K562 (cell line): ENCODE results near the gene ATF6B. TPM values are rescaled to one million over a fixed set of nuclear protein-coding genes. Genes with fewer than 3 reads are reported as not detected.

Source experiments
- ATAC-seq: fragments of 200-7000 bp; cut with Tn5 transposase; 3 replicates; pipeline ENCODE4 v1.9.1; 2020; ENCODE audit warnings: moderate library complexity
- BruUV-seq: library from RNA; stranded (reverse); fragments of 400-500 nt; replicated peaks from 2 replicates; lab custom pipeline; 2021; lab: Mats Ljungman, UMichigan
- CTCF ChIA-PET: fragments of 300-600 bp; formaldehyde crosslinking; extraction: SDS; loops from one replicate; lab custom pipeline; 2021; ENCODE audit warnings: low intra/inter-chr PET ratio; lab: Yijun Ruan, JAX
- POLR2A ChIA-PET: fragments of 300-600, 350-650 bp; sonication (Branson Sonifier 250); formaldehyde crosslinking; extraction: SDS; loops from one replicate; lab custom pipeline; 2021; ENCODE audit warnings: antibody characterized with exemption, inconsistent platforms; lab: Yijun Ruan, JAX
- DNase-seq, 4 experiments: peaks; one replicate each; pipeline versions ENCODE4 v3.0.0 to v3.0.0-alpha.2; 2011 to 2018; ENCODE audit warnings: low spot score in 3 of 4, mixed read lengths in 3 of 4; ENCODE audit errors: extremely low read depth in 1 of 4
- FAIRE-seq: peaks from 2 replicates; lab custom pipeline; 2011; peaks lifted over from hg19 to GRCh38; lab: Jason Lieb, UNC
- H2AFZ ChIP-seq: 2 replicates; pipeline ENCODE4 v1.6.0; 2011; ENCODE audit warnings: low read depth, low read length, control low read depth, inconsistent platforms
- H3K27ac ChIP-seq: fragments of 200-600 bp; 3 replicates; pipeline ENCODE4 v1.8.0; 2011; ENCODE audit warnings: low read depth, mild to moderate bottlenecking, control low read depth, inconsistent platforms, low read length, moderate library complexity, mixed read lengths; ENCODE audit errors: extremely low read depth
- H3K27me3 ChIP-seq, 2 experiments: fragments of 300-600 bp in 1 of 2; 2 replicates in 1 of 2; 3 replicates in 1 of 2; pipeline versions ENCODE4 v1.6.0 to v1.8.0; 2011; ENCODE audit warnings: inconsistent platforms in 2 of 2, low read length in 2 of 2, mild to moderate bottlenecking in 1 of 2, mixed read lengths in 1 of 2, moderate library complexity in 1 of 2; ENCODE audit not compliant: control insufficient read depth in 2 of 2, insufficient read depth in 2 of 2
- H3K36me3 ChIP-seq: fragments of 300-600 bp; 3 replicates; pipeline ENCODE4 v1.8.0; 2011; ENCODE audit warnings: mild to moderate bottlenecking, low read length, inconsistent platforms; ENCODE audit not compliant: control insufficient read depth, insufficient read depth
- H3K4me1 ChIP-seq, 2 experiments: fragments of 200-600 bp in 1 of 2; replicated peaks in 1 of 2; 2 replicates in 1 of 2; 3 replicates in 1 of 2; pipeline versions ENCODE4 v1.5.1 to v1.8.0; 2011; ENCODE audit warnings: inconsistent platforms in 2 of 2, low read length in 2 of 2, mild to moderate bottlenecking in 1 of 2, mixed read lengths in 1 of 2, moderate library complexity in 1 of 2; ENCODE audit not compliant: control insufficient read depth in 2 of 2, insufficient read depth in 2 of 2
- H3K4me2 ChIP-seq: 2 replicates; pipeline ENCODE4 v1.6.1; 2011; ENCODE audit warnings: low read length, control low read depth, inconsistent platforms, mixed read lengths; ENCODE audit not compliant: insufficient read depth
- H3K4me3 ChIP-seq: fragments of 200-600 bp; sonication (generic), shearing (Covaris generic); 2 replicates; pipeline ENCODE4 v1.5.1; 2016; ENCODE audit warnings: control low read depth, inconsistent platforms
- H3K79me2 ChIP-seq: fragments of 200-600 bp; 3 replicates; pipeline ENCODE4 v1.8.0; 2011; ENCODE audit warnings: low read length, inconsistent platforms; ENCODE audit not compliant: control insufficient read depth, insufficient read depth
- H3K9ac ChIP-seq, 2 experiments: 2 replicates each; pipeline versions ENCODE4 v1.6.0 to v1.6.1; 2011; ENCODE audit warnings: low read depth in 2 of 2, low read length in 2 of 2, control low read depth in 1 of 2, inconsistent platforms in 1 of 2, mild to moderate bottlenecking in 1 of 2, mixed read lengths in 1 of 2; ENCODE audit not compliant: insufficient read depth in 1 of 2
- H3K9me1 ChIP-seq: one replicate; pipeline ENCODE4 v1.6.0; 2011; ENCODE audit warnings: inconsistent platforms, mild to moderate bottlenecking, low read length, moderate library complexity; ENCODE audit not compliant: control insufficient read depth, insufficient read depth
- H3K9me3 ChIP-seq: replicated peaks from 2 replicates; pipeline ENCODE4 v1.5.1; 2011; ENCODE audit warnings: low read depth, low read length, inconsistent platforms; ENCODE audit not compliant: control insufficient read depth, insufficient read depth
- H4K20me1 ChIP-seq: replicated peaks from 2 replicates; pipeline ENCODE4 v1.6.1; 2011; ENCODE audit warnings: low read length, inconsistent platforms, mixed read lengths; ENCODE audit not compliant: control insufficient read depth, insufficient read depth
- CTCF ChIP-seq, 3 experiments: IDR thresholded peaks in 2 of 3; conservative IDR thresholded peaks in 1 of 3; 2 replicates each; pipeline ENCODE4 v1.5.1; 2011 to 2012; ENCODE audit warnings: low read length in 3 of 3, mild to moderate bottlenecking in 3 of 3, control low read depth in 2 of 3, improper control_type of control experiment in 1 of 3, inconsistent platforms in 1 of 3, low read depth in 1 of 3, mixed read lengths in 1 of 3, moderate library complexity in 1 of 3; ENCODE audit not compliant: insufficient read depth in 2 of 3
- CXXC5 ChIP-seq: fragments of 250-450 bp; sonication (Bioruptor Pico); IDR thresholded peaks from 2 replicates; pipeline ENCODE4 v1.8.0; 2022; ENCODE audit warnings: inconsistent platforms, mild to moderate bottlenecking, moderate library complexity
- E2F1 ChIP-seq: sonication (generic); formaldehyde crosslinking; IDR thresholded peaks from 2 replicates; pipeline ENCODE4 v1.8.1; 2023; ENCODE audit warnings: mild to moderate bottlenecking, missing genetic modification reagents, moderate library complexity
- EGR1 ChIP-seq: fragments of 450-650 bp; conservative IDR thresholded peaks from 2 replicates; pipeline ENCODE4 v1.6.1; 2017; ENCODE audit warnings: mild to moderate bottlenecking
- EP400 ChIP-seq: fragments of 450-650 bp; IDR thresholded peaks from 2 replicates; pipeline ENCODE4 v1.6.1; 2017; ENCODE audit warnings: antibody characterized with exemption, mild to moderate bottlenecking, moderate library complexity
- HDAC3 ChIP-seq: fragments of 450-650 bp; IDR thresholded peaks from 2 replicates; pipeline ENCODE4 v1.6.1; 2018; ENCODE audit warnings: borderline replicate concordance, mild to moderate bottlenecking, moderate library complexity; ENCODE audit not compliant: partially characterized antibody
- HNRNPL ChIP-seq: fragments of 200-400 bp; formaldehyde crosslinking; IDR thresholded peaks from 2 replicates; pipeline ENCODE4 v1.6.1; 2017; ENCODE audit warnings: low read depth, mild to moderate bottlenecking, low read length
- NBN ChIP-seq: fragments of 450-650 bp; IDR thresholded peaks from 2 replicates; pipeline ENCODE4 v1.6.1; 2016; ENCODE audit warnings: low read depth, mild to moderate bottlenecking
- NEUROD1 ChIP-seq: fragments of 150-350 bp; IDR thresholded peaks from 2 replicates; pipeline ENCODE4 v1.6.1; 2014; ENCODE audit warnings: borderline replicate concordance, low read length, low read depth; ENCODE audit not compliant: partially characterized antibody
- NFATC3 ChIP-seq: fragments of 450-650 bp; IDR thresholded peaks from 2 replicates; pipeline ENCODE4 v1.6.1; 2017; ENCODE audit warnings: mild to moderate bottlenecking
- RAD51 ChIP-seq: fragments of 450-650 bp; IDR thresholded peaks from 2 replicates; pipeline ENCODE4 v1.7.1; 2016; ENCODE audit warnings: low read depth, mild to moderate bottlenecking, borderline replicate concordance
- RBBP5 ChIP-seq: fragments of 200-600 bp; sonication (generic); IDR thresholded peaks from 2 replicates; pipeline ENCODE4 v1.6.1; 2012; ENCODE audit warnings: borderline replicate concordance, mild to moderate bottlenecking, low read length, control low read depth, inconsistent platforms; ENCODE audit not compliant: insufficient read depth, poor library complexity, severe bottlenecking
- RFX5 ChIP-seq: IDR thresholded peaks from 2 replicates; pipeline ENCODE4 v1.6.1; 2011; ENCODE audit warnings: low read depth, mild to moderate bottlenecking, improper control_type of control experiment, low read length
- SMAD3 ChIP-seq: fragments of 450-650 bp; formaldehyde crosslinking; conservative IDR thresholded peaks from 2 replicates; pipeline ENCODE4 v1.4.0; 2020; ENCODE audit warnings: mild to moderate bottlenecking
- TAF1 ChIP-seq: IDR thresholded peaks from 2 replicates; pipeline ENCODE4 v1.6.1; 2011; ENCODE audit warnings: mild to moderate bottlenecking, low read length, moderate library complexity; ENCODE audit not compliant: insufficient read depth, control insufficient read depth, severe bottlenecking; ENCODE audit errors: extremely low read depth
- TSC22D4 ChIP-seq: fragments of 450-650 bp; IDR thresholded peaks from 2 replicates; pipeline ENCODE4 v1.6.1; 2016; ENCODE audit warnings: missing genetic modification characterization, missing biosample characterization, control low read depth
- ZC3H8 ChIP-seq: fragments of 450-650 bp; IDR thresholded peaks from 2 replicates; pipeline ENCODE4 v1.6.1; 2017
- ZNF24 ChIP-seq: fragments of 450-650 bp; IDR thresholded peaks from 2 replicates; pipeline ENCODE4 v1.6.1; 2016
- ZNF583 ChIP-seq: fragments of 250-450 bp; sonication (Bioruptor Pico); IDR thresholded peaks from 2 replicates; pipeline ENCODE4 v1.4.0; 2020
- WGBS: fragments of 100-300 bp; shearing (Covaris generic); methylation state at CpG from one replicate; pipeline ENCODE4 v1.1.6; 2016; ENCODE audit warnings: low coverage, mixed read lengths; ENCODE audit not compliant: insufficient coverage; ENCODE audit errors: missing lambda C conversion rate; 5-methylcytosine and 5-hydroxymethylcytosine counted together
- in situ Hi-C: fragments of 300-500 bp; cut with MboI; formaldehyde crosslinking; loops from 4 replicates; pipeline ENCODE4 v1.15.0; 2018; ENCODE audit warnings: inconsistent platforms, mixed read lengths
- intact Hi-C: fragments of 100-400 bp; cut with micrococcal nuclease; formaldehyde crosslinking; loops from 2 replicates; pipeline ENCODE4 v1.14.2; 2022
- polyA plus RNA-seq, 8 experiments: library from polyadenylated mRNA; depleted of rRNA in 4 of 8; stranded (reverse) in 5 of 8; unstranded in 3 of 8; fragments of >200 nt; fragmentation: Nextera tagmentation in 2 of 8; fragmentation: Illumina TruSeq in 1 of 8; extraction: Ambion mirVana in 2 of 8; extraction: Trizol in 1 of 8; gene quantifications; 2 replicates each; pipeline versions ENCODE4 v1.2.1 to v1.2.3, GENCODE V29; 2011 to 2014; ENCODE audit warnings: inconsistent platforms in 1 of 8, missing spikeins in 1 of 8
- total RNA-seq, 7 experiments: library from RNA; depleted of rRNA in 6 of 7; stranded (reverse); fragments of >200 nt in 6 of 7; fragmentation: Illumina TruSeq in 2 of 7; extraction: Trizol in 2 of 7; gene quantifications; 2 replicates each; pipeline versions ENCODE4 v1.2.1 to v1.2.3, GENCODE V29; 2011 to 2021; ENCODE audit warnings: low replicate concordance in 1 of 7

The ATF6B gene
- total and polyA plus RNA-seq, 9 of the 15 experiments (the other 6 are each of a cell fraction or from before 2014, with no cell fraction given) = 20.7 to 131 (median 31.7) TPM

- TF ChIP-seq RBBP5 (no peak), CTCF (IDR thresholded peaks at IDR 0.05 in 2 of 3, conservative IDR thresholded peaks at IDR 0.05 in 1 of 3; ENCODE audit: insufficient read depth in 2 of 3, low read depth in 1 of 3, low read length in 3 of 3) (peak in 1 of 3 experiments; percentile 3; a peak in 1 of 6 replicates), HDAC3 (no peak)
Measured at GRCh38 chr6:32096394-32097258, 31.4 kb downstream of the ATF6B start (continued).

- Histone ChIP-seq H2AFZ (no peak overlapping the region), H3K79me2 (no peaks in the 10 kb centered on the region), H3K27ac (no peak overlapping the region), H3K27me3 (peaks cover 47 to 73% of the 10 kb centered on the region in 2 experiments), H3K4me1 (peaks cover 9 to 22% of the 10 kb centered on the region in 2 experiments), H3K9me3 (no peaks in the 10 kb centered on the region), H3K9ac (no peak overlapping the region), H4K20me1 (no peaks in the 10 kb centered on the region; the same call in 1 of the 2 replicates), H3K4me2 (no peak overlapping the region), H3K36me3 (no peaks in the 10 kb centered on the region), H3K4me3 (no peak overlapping the region), H3K9me1 (no peaks in the 10 kb centered on the region)
- in situ Hi-C loops (loop anchor here (10.0 kb wide), 1 partner anchor 319 kb away; no protein-coding TSS in a partner anchor), intact Hi-C loops (no loop called here)
- DNase-seq = no peak
- CTCF ChIA-PET = no interaction called here
- POLR2A ChIA-PET = interaction anchor here (0.5 to 7.4 kb wide), 4 partner anchors 13 to 17 kb away, joined by 3 to 38 read pairs (median 4); partner anchors contain the start of gene TNXB
- 36% methylated on average over 36 of the region's 36 CpGs for WGBS
- BruUV-seq = no TSS peak
- FAIRE-seq = no peak
- no peak for ATAC-seq
- no peak for TF ChIP-seq E2F1
- no peak for TF ChIP-seq SMAD3 (CRISPR knock-in tag)
- no peak for TF ChIP-seq HNRNPL
- TF ChIP-seq NBN = no peak
- TF ChIP-seq EGR1 = no peak
- TF ChIP-seq NFATC3 = no peak
- no peak for TF ChIP-seq CXXC5 (CRISPR knock-in tag)
- no peak for TF ChIP-seq EP400
- no peak for TF ChIP-seq RFX5
- TF ChIP-seq ZNF24 = no peak
- TF ChIP-seq TAF1 = no peak
- no peak for TF ChIP-seq NEUROD1
- TF ChIP-seq ZNF583 = no peak
- no peak for TF ChIP-seq RAD51
- TF ChIP-seq ZC3H8 = no peak
- no peak for TF ChIP-seq TSC22D4 (tag)
Measured at GRCh38 chr6:32096087-32096393, 32.0 kb downstream of the ATF6B start.
